Measurements from ENCODE around the gene SLC5A5. TPM values are rescaled to one million over a fixed set of nuclear protein-coding genes. Genes with fewer than 3 reads are reported as not detected.

SLC5A5 gene
- total and polyA plus RNA-seq, 10 of the 15 experiments (the other 5 are each of a cell fraction or from before 2014, with no cell fraction given) = 0.02 to 0.08 (median 0.05) TPM; not detected in 3

- FAIRE-seq (no peak), ATAC-seq (no peak), DNase-seq (ENCODE audit: low read depth, low spot score) (no peak)
- 92% methylated on average over 17 of the region's 17 CpGs for WGBS (ENCODE audit: insufficient coverage, insufficient replicate concordance, low lambda C conversion rate, missing lambda C conversion rate)
- Histone ChIP-seq H3K9ac (ENCODE audit: control insufficient read depth, insufficient read depth, low read length) (no peak overlapping the region), H2AFZ (ENCODE audit: control insufficient read depth, low read depth, low read length) (no peak overlapping the region), H3K79me2 (ENCODE audit: control insufficient read depth, insufficient read depth, low read length) (no peaks in the 10 kb centered on the region), H4K20me1 (ENCODE audit: control insufficient read depth, insufficient read depth) (no peaks in the 10 kb centered on the region), H3K27me3 (replicated peaks in 1 of 2; ENCODE audit: control insufficient read depth in 2 of 2, insufficient read depth in 2 of 2, low read length in 1 of 2) (no peaks in the 10 kb centered on the region), H3K9me3 (replicated peaks; ENCODE audit: control insufficient read depth, insufficient read depth, low read length) (no peaks in the 10 kb centered on the region), H3K4me2 (ENCODE audit: control insufficient read depth, insufficient read depth) (no peak overlapping the region), H3K4me1 (ENCODE audit: control insufficient read depth, insufficient read depth, low read length) (peaks cover 4% of the 10 kb centered on the region), H3K4me3 (no peak overlapping the region), H3K36me3 (ENCODE audit: control insufficient read depth in 2 of 2, insufficient read depth in 2 of 2, low read length in 1 of 2) (no peaks in the 10 kb centered on the region; a peak in 3 of 4 replicates), H3K27ac (ENCODE audit: control insufficient read depth, insufficient read depth) (no peak overlapping the region)
- intact Hi-C loops (cut with micrococcal nuclease; ENCODE audit: unreplicated experiment) = no loop called here
- RAD21 ChIA-PET (ENCODE audit: unreplicated experiment) = interaction anchor here (0.8 kb wide), 1 partner anchor 83 kb away, joined by 3 read pairs; the partner anchor contains the start of gene RPL18A
- CTCF ChIA-PET = no interaction called here
- SMC1A ChIA-PET (ENCODE audit: uncharacterized antibody, unreplicated experiment) = no interaction called here
- POLR2A ChIA-PET = no interaction called here
- no peak for TF ChIP-seq ATF2 (IDR thresholded peaks at IDR 0.05; ENCODE audit: low read length)
- TF ChIP-seq NRF1 (conservative IDR thresholded peaks at IDR 0.05; ENCODE audit: low read depth, low read length) = no peak
- no peak for TF ChIP-seq TAF1 (IDR thresholded peaks at IDR 0.05; ENCODE audit: borderline replicate concordance, low read depth, low read length)
- no peak for TF ChIP-seq NKRF (conservative IDR thresholded peaks at IDR 0.05)
- no peak for TF ChIP-seq GABPA (IDR thresholded peaks at IDR 0.05; ENCODE audit: low read depth)
- TF ChIP-seq SUZ12 (IDR thresholded peaks at IDR 0.05; ENCODE audit: unreplicated experiment) = no peak
- TF ChIP-seq MYC (IDR thresholded peaks at IDR 0.05; ENCODE audit: insufficient read depth, insufficient read length, insufficient replicate concordance, low read length, severe bottlenecking) = no peak
- no peak for TF ChIP-seq MEF2A (IDR thresholded peaks at IDR 0.05; ENCODE audit: insufficient read depth, low read depth, low read length)
- TF ChIP-seq HDGF (IDR thresholded peaks at IDR 0.05) = no peak
- BruUV-seq (replicated peaks) = no TSS peak
- in situ Hi-C loops (cut with MboI) = loop anchor here (10.0 kb wide), 1 partner anchor 53 kb away; no protein-coding TSS in a partner anchor
Measured at GRCh38 chr19:17942181-17942580, 70.4 kb downstream of the SLC5A5 start.
